ENCODE measurements around the gene SLC25A41. TPM values are rescaled to one million over a fixed set of nuclear protein-coding genes. Genes with fewer than 3 reads are reported as not detected.
A peak's percentile ranks its signal among the peaks of the same experiment; 100 is the strongest.

The SLC25A41 gene
- total RNA-seq, 1 experiment from 2014 or later, result not detected

DNA sequence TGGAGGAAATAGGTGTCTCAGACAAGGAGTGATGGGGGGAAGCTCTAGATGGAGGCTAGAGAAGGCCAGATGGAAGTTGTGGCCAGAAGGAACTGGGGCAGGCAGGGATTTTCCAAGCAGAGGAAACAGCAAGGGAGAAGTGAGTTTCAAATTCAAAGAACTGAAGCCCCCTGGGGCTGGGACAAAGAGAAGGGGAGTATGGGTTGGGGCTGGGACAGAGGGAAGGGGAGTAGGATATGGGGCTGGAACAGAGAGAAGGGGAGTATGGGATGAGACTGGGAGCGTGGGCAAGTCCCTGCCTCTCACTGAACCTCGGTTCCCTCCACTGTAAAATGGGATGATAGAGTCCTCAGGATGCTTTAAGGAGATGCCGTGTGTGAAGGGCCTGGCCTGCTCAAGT is 38.7 kb downstream of the SLC25A41 start:
- Mint-ChIP-seq H3K9me3 (ENCODE audit: unreplicated experiment) (no peaks in the 10 kb centered on the region), H3K4me1 (ENCODE audit: insufficient read depth, unreplicated experiment) (peaks cover 18% of the 10 kb centered on the region), H3K27me3 (ENCODE audit: insufficient read depth, unreplicated experiment) (no peaks in the 10 kb centered on the region), H3K4me3 (ENCODE audit: unreplicated experiment) (no peak overlapping the region), H3K36me3 (ENCODE audit: insufficient read depth, unreplicated experiment) (peaks cover 23% of the 10 kb centered on the region), H3K27ac (ENCODE audit: low read depth, unreplicated experiment) (no peak overlapping the region)
- intact Hi-C loops (cut with micrococcal nuclease), result no loop called here
- ChIA-PET POLR2A (interaction anchor here (1.0 kb wide), 1 partner anchor 34 kb away, joined by 3 read pairs; the partner anchor contains the start of gene CLPP), CTCF (interaction anchor here (1.0 kb wide), 1 partner anchor 97 kb away, joined by 3 read pairs; no protein-coding TSS in a partner anchor)
- TF ChIP-seq, protein P1, sequence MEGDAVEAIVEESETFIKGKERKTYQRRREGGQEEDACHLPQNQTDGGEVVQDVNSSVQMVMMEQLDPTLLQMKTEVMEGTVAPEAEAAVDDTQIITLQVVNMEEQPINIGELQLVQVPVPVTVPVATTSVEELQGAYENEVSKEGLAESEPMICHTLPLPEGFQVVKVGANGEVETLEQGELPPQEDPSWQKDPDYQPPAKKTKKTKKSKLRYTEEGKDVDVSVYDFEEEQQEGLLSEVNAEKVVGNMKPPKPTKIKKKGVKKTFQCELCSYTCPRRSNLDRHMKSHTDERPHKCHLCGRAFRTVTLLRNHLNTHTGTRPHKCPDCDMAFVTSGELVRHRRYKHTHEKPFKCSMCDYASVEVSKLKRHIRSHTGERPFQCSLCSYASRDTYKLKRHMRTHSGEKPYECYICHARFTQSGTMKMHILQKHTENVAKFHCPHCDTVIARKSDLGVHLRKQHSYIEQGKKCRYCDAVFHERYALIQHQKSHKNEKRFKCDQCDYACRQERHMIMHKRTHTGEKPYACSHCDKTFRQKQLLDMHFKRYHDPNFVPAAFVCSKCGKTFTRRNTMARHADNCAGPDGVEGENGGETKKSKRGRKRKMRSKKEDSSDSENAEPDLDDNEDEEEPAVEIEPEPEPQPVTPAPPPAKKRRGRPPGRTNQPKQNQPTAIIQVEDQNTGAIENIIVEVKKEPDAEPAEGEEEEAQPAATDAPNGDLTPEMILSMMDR (IDR thresholded peaks at IDR 0.05; ENCODE audit: unreplicated experiment), result no peak
- BruUV-seq (replicated peaks), result no TSS peak
- no peak for DNase-seq (ENCODE audit: unreplicated experiment)

DNA sequence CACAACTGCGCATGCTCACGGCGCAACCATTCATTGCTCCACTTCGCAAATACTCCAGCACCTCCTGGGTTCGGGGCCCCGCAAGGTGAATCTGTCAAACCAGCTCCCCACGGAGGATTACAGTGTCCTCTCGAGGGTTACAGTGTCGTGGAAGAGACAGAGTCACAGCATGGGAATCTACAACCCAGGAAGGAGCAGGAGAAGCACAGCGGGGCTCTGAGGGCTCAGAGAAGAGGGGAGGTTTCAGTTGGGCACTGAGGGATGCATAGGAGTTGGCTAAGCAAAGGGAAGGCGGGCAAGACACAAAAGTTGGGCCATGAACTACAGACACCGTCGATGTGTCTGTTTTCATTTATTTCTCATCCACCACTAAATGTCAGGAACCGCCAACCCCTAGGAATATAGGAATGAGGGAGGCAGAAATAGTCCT is 39.6 kb downstream of the SLC25A41 start:
- POLR2A ChIA-PET, result interaction anchor here (0.7 to 2.2 kb wide), 4 partner anchors 21 to 1518 kb away, joined by 3 to 13 read pairs (median 6); partner anchors contain the start of genes ALKBH7, CLPP and KHSRP
- CTCF ChIA-PET, result interaction anchor here (0.6 to 1.2 kb wide), 4 partner anchors 16 to 175 kb away, joined by 3 read pairs; no protein-coding TSS in a partner anchor
- Mint-ChIP-seq H3K4me1 (ENCODE audit: insufficient read depth, unreplicated experiment) (peaks cover 18% of the 10 kb centered on the region), H3K27me3 (ENCODE audit: insufficient read depth, unreplicated experiment) (no peaks in the 10 kb centered on the region), H3K36me3 (ENCODE audit: insufficient read depth, unreplicated experiment) (peaks cover 26% of the 10 kb centered on the region), H3K9me3 (ENCODE audit: unreplicated experiment) (no peaks in the 10 kb centered on the region), H3K27ac (ENCODE audit: low read depth, unreplicated experiment) (no peak overlapping the region), H3K4me3 (ENCODE audit: unreplicated experiment) (peak overlapping the region; percentile 89)
- DNase-seq (ENCODE audit: unreplicated experiment), result no peak
- intact Hi-C loops (cut with micrococcal nuclease), result no loop called here
- TSS peak; percentile 42 for BruUV-seq (replicated peaks)
- TF ChIP-seq, protein P1 (IDR thresholded peaks at IDR 0.05; ENCODE audit: unreplicated experiment), result no peak

DNA sequence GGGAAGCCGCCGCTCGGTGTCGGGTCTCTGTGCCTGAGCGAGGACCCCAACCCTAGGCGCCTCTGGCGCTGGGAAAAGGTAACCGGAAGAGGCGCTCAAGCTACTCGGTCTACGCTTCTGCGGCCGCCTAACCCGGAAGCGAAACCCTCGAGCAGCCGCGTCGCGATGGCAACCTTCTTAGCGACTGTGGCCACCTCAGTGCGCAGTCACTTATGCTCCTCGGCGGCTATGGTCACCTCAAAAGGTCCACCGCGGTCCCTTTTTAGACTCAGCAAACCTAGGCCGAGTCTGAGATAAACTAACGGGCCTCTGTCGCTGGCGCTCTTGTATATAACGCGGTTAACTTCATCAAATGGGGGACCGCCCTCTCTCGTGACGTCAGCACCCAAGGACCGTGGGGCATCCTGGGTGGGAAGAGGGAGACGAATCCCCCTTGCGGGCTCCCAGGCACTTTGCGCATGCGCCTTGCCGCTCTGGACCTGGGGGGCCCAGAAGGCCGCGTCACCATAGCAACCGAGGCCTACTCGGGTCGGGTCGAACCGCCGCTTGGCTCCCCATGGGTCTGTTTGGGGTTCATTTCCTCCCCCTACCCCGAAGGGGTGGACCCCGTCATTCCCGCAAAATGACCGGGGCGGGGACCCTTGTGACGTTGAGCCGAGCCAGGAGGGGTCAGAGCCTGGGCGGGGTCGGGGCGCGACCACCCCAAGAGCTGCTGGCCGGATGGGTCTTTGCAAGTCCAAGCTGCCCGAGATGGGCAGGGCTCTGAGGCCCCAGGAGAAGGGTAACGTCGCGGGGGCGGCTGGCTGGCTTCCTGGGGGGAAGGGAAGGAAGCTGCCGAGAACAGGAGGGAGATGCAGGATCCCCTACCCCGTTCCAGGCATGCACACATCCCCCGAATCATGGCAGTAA is 40.2 kb downstream of the SLC25A41 start, which contains the start of gene GTF2F1:
Gene GTF2F1 (minus strand): TSS at position 91 of the 909 bp plus-strand sequence. CDS start 169 bp downstream, outside the sequence.
- TF ChIP-seq, protein P1 (IDR thresholded peaks at IDR 0.05; ENCODE audit: unreplicated experiment), result no peak
- intact Hi-C loops (cut with micrococcal nuclease), result no loop called here
- ChIA-PET CTCF (interaction anchor here (0.6 to 1.2 kb wide), 4 partner anchors 17 to 174 kb away, joined by 3 read pairs; no protein-coding TSS in a partner anchor), POLR2A (interaction anchor here (0.5 to 2.2 kb wide), 12 partner anchors 12 to 1519 kb away, joined by 3 to 13 read pairs (median 4); partner anchors contain the start of genes ALKBH7, CLPP, KHSRP and TNFSF9)
- Mint-ChIP-seq H3K27me3 (ENCODE audit: insufficient read depth, unreplicated experiment) (no peaks in the 10 kb centered on the region), H3K4me1 (ENCODE audit: insufficient read depth, unreplicated experiment) (peaks cover 18% of the 10 kb centered on the region), H3K4me3 (ENCODE audit: unreplicated experiment) (peak within 1 kb of the TSS; percentile 89), H3K36me3 (ENCODE audit: insufficient read depth, unreplicated experiment) (peaks cover 33% of the 10 kb centered on the region), H3K27ac (ENCODE audit: low read depth, unreplicated experiment) (peak within 1 kb of the TSS; percentile 95), H3K9me3 (ENCODE audit: unreplicated experiment) (no peaks in the 10 kb centered on the region)
- BruUV-seq (replicated peaks), result no TSS peak
- peak; percentile 93 for DNase-seq (ENCODE audit: unreplicated experiment)

Data from MCF 10A (cell line).